Measurements from ENCODE around the gene LITAF. TPM values are rescaled to one million over a fixed set of nuclear protein-coding genes. Genes with fewer than 3 reads are reported as not detected.

LITAF gene
- total and polyA plus RNA-seq, 2 of the 4 experiments (the other 2 are of a cell fraction) = 113 to 206 TPM

GRCh38 chr16:11530171-11530940 lies 56.4 kb downstream of the LITAF start (continued):
- no peak for TF ChIP-seq CHD1 (IDR thresholded peaks at IDR 0.05; ENCODE audit: low read depth, low read length)

GRCh38 chr16:11529285-11529684 lies 57.4 kb downstream of the LITAF start:
- Histone ChIP-seq H3K27ac (ENCODE audit: insufficient read depth, low read length) (no peak overlapping the region), H3K9ac (ENCODE audit: low read depth, low read length) (no peak overlapping the region), H2AFZ (replicated peaks; ENCODE audit: low read length, poor library complexity) (no peak overlapping the region), H3K56ac (ENCODE audit: extremely low read depth, insufficient read depth, low read length) (no peak overlapping the region), H3K4ac (ENCODE audit: low read depth, low read length) (no peak overlapping the region), H3K27me3 (ENCODE audit: control insufficient read depth, insufficient read depth, low read length) (peaks cover 13% of the 10 kb centered on the region), H3K9me3 (ENCODE audit: control insufficient read depth, insufficient read depth, low read length) (no peaks in the 10 kb centered on the region), H4K8ac (ENCODE audit: low read depth in 2 of 2, low read length in 2 of 2) (no peak overlapping the region), H2BK120ac (ENCODE audit: low read depth, low read length) (no peak overlapping the region), H3K4me3 (ENCODE audit: insufficient read depth, low read depth, low read length) (no peak overlapping the region), H3K4me1 (ENCODE audit: control insufficient read depth, insufficient read depth, low read length) (peaks cover 2% of the 10 kb centered on the region; the same call in 1 of the 2 replicates), H2AK9ac (replicated peaks; ENCODE audit: low read depth, low read length, poor library complexity) (no peak overlapping the region), H3K79me1 (ENCODE audit: low read depth in 1 of 2, low read length in 2 of 2) (no peaks in the 10 kb centered on the region), H3K36me3 (ENCODE audit: control insufficient read depth, insufficient read depth, low read length) (no peaks in the 10 kb centered on the region), H3K18ac (ENCODE audit: low read depth, low read length) (no peak overlapping the region), H4K91ac (ENCODE audit: insufficient read depth, low read depth, low read length) (no peak overlapping the region), H4K5ac (ENCODE audit: low read depth, low read length) (no peak overlapping the region), H2BK15ac (ENCODE audit: low read depth, low read length) (no peak overlapping the region), H4K20me1 (ENCODE audit: insufficient read depth, low read length) (no peaks in the 10 kb centered on the region), H3K23ac (ENCODE audit: low read depth, low read length) (no peak overlapping the region), H2BK20ac (ENCODE audit: low read depth, low read length) (no peak overlapping the region), H3K9me1 (ENCODE audit: insufficient read depth, low read length) (no peaks in the 10 kb centered on the region), H3K14ac (replicated peaks; ENCODE audit: low read depth, low read length) (no peak overlapping the region), H3K4me2 (ENCODE audit: low read depth, low read length) (no peak overlapping the region), H2BK5ac (ENCODE audit: low read depth, low read length, poor library complexity, severe bottlenecking) (no peak overlapping the region), H2AK5ac (ENCODE audit: low read depth, low read length) (no peak overlapping the region)
- ATAC-seq (ENCODE audit: low read depth) (no peak), DNase-seq (no peak)
- POLR2A ChIA-PET (ENCODE audit: unreplicated experiment) = no interaction called here
- in situ Hi-C loops (cut with MboI; ENCODE audit: low sequenced_read_pairs) = loop anchor here (25.0 kb wide), 1 partner anchor 567 kb away; no protein-coding TSS in a partner anchor
- BruUV-seq (replicated peaks) = no TSS peak
- dilution Hi-C loops (cut with HindIII; ENCODE audit: low sequenced_read_pairs, unreplicated experiment) = no loop called here
- CTCF ChIA-PET = no interaction called here
- WGBS, 2 experiments (ENCODE audit: extremely low coverage in 2 of 2, insufficient read length in 1 of 2) = no CpG with 5 or more reads among the region's 4 CpGs
- intact Hi-C loops (cut with micrococcal nuclease) = no loop called here
- TF ChIP-seq FOS (IDR thresholded peaks at IDR 0.05; ENCODE audit: low read depth, low read length) = no peak
- TF ChIP-seq NFE2L2 (IDR thresholded peaks at IDR 0.05; ENCODE audit: low read depth, low read length) = no peak
- TF ChIP-seq ELK1 (IDR thresholded peaks at IDR 0.05; ENCODE audit: borderline replicate concordance, low read depth, low read length) = no peak
- TF ChIP-seq RFX5 (IDR thresholded peaks at IDR 0.05; ENCODE audit: low read depth, low read length) = no peak
- TF ChIP-seq RAD21 (IDR thresholded peaks at IDR 0.05; ENCODE audit: low read length) = no peak
- TF ChIP-seq MAZ (IDR thresholded peaks at IDR 0.05; ENCODE audit: borderline replicate concordance, low read depth, low read length) = no peak
- no peak for TF ChIP-seq CEBPB (IDR thresholded peaks at IDR 0.05; ENCODE audit: low read depth, low read length)
- TF ChIP-seq MXI1 (IDR thresholded peaks at IDR 0.05; ENCODE audit: borderline replicate concordance, low read depth, low read length) = no peak
- no peak for TF ChIP-seq POLR2A (IDR thresholded peaks at IDR 0.05; ENCODE audit: low read depth, low read length)
- TF ChIP-seq RCOR1 (IDR thresholded peaks at IDR 0.05; ENCODE audit: insufficient replicate concordance, low read length) = no peak
- no peak for TF ChIP-seq CTCF (conservative IDR thresholded peaks at IDR 0.05; ENCODE audit: low read depth, low read length)
- no peak for TF ChIP-seq MAFK (IDR thresholded peaks at IDR 0.05; ENCODE audit: low read depth, low read length)
- TF ChIP-seq CHD1 (IDR thresholded peaks at IDR 0.05; ENCODE audit: low read depth, low read length) = no peak
- no peak for TF ChIP-seq BHLHE40 (IDR thresholded peaks at IDR 0.05; ENCODE audit: low read depth, low read length)
- TF ChIP-seq SMC3 (IDR thresholded peaks at IDR 0.05; ENCODE audit: low read depth, low read length) = no peak
